NCI-H2196 treated with DMSO at 0.1 percent for 48 hours (cell line): ENCODE data around the gene MCM3AP.

Source experiments
- DNase-seq: peaks from one replicate; lab custom pipeline; 2025; ENCODE audit not compliant: unreplicated experiment; lab: John Stamatoyannopoulos, UW

MCM3AP gene

DNA sequence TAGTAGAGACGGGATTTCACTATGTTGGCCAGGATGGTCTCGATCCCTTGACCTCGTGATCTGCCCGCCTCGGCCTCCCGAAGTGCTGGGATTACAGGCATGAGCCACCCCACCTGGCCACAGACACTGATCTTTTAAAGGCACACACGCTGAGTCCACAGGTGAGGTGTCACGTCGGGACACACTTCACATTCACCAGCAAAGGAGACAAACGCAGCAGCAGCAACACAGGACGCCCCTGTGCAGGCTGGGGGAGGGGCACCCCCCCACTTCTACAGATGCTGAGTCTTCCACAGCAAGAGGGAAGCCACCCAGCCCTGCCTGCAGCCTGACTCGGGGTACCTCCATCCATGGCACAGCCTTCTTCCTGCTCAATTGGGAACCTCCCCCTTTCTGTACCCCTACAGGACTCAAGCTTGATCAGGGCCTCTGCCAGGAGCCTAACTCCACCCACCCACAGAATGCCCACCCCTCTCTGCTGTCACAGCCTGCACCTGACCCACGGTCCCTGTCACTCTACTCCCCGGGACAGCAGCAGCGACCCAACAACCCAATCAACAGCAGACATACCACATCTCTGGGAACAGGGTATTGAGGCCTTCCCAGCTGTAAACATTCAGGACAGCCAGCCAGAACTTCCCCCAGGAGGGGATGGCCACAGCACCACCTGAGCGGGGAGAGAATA lies 66.4 kb downstream of the MCM3AP start:
- no peak for DNase-seq

- DNase-seq = no peak
These were observed 67.8 kb downstream of the MCM3AP start for GRCh38 chr21:46217511-46218196.

GRCh38 chr21:46216132-46216747 lies 69.2 kb downstream of the MCM3AP start:
- DNase-seq = no peak

GRCh38 chr21:46215436-46216131 lies 69.8 kb downstream of the MCM3AP start:
- no peak for DNase-seq

- DNase-seq = no peak
These were observed 70.7 kb downstream of the MCM3AP start for GRCh38 chr21:46214478-46215340.

DNA sequence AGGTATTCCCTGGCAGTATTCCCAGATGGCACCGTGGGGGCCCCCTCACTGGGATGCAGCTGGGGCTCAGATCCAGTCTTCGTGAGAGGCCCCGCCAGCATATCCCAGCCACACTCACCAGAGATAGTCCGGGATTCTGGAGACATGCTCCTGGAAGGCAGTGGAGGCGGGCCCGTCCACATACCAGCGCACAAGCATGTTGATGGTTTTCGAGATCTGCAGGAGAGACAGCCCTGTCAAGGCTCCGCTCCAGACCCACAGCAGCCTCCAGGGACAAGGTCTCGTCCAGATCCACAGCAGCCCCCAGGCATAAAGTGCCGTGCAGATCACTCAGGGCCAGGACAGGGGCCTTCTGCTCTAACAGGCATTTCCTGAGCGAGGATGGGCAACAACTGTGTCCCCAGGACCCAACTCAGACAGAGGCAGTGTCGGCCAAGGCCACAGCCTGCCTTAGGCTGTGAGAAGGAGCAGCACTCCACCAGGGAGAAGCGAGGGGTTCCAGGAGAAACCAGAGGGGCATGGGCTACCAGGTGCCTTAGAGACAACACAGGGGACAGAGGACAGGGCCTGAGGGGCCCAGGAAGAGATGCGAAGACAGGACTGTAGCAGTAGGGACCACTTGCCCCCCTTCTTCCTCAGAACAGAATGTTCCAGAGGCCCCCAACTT lies 71.7 kb downstream of the MCM3AP start:
- no peak for DNase-seq

DNA sequence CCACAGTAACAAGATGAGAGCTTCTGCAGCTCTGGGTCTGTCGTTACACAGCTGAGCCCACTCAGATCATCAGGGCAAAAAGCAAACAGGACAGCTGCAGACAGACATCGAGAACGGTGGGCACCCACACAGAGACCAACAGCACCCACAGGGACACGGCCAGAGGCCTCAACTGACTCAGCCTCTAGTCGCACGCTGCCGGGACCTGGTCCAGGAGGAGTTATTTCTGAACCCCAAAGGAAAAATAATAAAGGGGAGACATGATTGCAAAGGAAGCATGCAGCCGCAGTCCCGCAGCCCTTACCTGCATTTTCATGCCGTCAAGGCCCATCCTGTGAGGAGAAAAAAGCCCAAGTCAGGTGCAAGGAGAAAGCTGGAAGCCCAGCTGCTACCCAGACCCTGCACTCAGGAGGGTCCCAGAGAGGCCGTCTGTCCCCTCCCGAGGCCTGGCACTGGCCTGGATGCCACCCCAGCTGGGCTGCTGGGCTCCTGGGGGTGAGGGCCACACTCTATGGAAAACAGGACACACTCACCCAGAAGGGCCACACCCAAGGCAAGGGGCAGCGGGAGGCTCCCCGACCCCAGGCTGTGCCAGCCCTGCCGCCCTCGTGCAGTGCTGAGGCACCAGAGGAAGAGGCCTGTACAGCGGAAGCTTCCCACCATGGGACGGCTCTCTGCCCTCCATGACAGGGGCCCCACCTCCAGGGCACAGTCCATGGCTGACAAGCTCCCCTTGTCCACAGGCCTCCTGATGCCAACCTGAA lies 72.5 kb downstream of the MCM3AP start:
- DNase-seq = no peak

- DNase-seq = no peak
These were observed 73.4 kb downstream of the MCM3AP start for GRCh38 chr21:46211786-46212720.

GRCh38 chr21:46211376-46211775 lies 74.0 kb downstream of the MCM3AP start:
- DNase-seq = no peak

DNA sequence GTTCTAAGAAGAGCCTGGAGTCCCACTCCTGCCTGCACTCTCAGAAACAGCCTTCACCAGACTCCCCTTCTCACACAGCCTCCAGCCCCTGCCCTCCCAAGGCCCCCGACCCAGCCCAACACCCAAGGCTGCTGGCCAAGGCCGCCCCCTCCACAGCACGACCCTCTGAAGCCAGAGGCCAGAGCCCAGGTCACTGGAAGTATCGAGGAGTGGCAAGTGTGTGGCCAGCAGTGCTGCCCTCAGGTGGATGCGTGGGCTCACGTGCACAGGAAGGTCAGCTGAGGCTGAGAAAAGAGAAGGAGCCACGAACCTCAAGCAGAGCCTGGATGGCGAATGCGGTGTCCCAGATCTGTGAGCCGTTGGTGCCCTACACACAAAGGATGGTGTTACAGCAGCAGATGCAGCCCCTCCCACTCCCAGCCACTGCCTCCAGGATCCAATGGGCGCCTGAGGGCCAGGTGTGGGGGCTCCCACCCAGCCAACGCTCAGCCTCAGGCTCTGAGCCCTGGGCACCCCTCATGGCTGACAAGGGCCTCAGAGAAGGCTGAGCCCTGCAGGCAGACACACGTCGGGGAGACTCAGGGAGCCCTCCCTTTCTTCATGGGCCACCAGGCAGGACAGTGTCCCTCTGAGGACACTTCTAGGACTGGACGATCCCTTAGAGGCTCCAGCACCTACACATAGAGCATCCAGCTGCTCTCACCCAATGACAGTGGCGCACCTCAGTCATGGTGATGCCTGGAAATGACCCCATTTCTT lies 74.9 kb downstream of the MCM3AP start:
- DNase-seq = no peak

DNA sequence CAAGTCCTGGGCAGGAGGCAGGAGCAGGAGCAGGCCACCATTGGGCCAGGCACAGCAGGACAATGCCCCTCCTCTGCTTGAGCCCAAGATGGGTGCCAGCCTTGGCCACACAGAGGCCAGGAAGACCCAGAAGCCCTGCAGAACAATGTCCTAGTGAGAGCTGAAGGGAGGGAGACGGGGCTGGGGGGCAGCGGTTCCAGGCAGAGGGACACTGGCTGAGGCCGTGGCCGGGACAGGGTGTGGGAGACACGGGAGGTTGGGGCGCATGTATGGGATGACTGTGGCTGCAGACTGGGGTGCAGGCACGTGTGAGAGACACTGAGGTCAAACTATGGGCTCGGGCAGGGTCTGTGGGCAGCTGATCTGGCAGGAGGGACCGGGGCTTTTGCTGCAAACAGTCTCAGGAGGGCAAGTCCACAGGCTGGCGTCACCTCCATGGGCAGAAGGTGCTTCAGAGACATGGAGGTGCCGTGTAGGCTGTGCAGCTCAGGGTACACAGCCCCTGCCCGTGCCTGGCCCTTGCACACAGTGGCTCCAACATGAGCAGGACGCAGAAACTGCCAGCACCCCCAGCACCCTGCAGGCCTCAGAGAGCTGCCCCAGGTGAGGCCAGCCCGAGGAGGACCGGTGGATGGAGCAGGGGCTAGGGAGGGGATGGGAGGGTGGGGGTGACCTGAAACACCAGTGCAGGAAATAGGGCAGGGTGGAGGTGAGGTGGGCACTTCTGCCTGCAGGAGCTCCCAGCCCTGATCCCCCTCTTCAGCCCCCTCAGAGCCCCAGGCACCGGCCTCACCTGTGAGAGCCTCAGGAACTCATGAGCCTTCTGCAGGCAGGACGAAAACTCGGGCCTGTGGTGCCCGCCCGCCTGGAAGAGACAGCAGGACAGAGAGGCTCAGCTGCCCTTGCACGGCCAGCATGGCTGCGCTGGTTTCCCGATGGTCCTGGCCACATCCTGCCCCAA lies 76.4 kb downstream of the MCM3AP start:
- no peak for DNase-seq

- no peak for DNase-seq
These were observed 77.4 kb downstream of the MCM3AP start for GRCh38 chr21:46207920-46208591.

DNA sequence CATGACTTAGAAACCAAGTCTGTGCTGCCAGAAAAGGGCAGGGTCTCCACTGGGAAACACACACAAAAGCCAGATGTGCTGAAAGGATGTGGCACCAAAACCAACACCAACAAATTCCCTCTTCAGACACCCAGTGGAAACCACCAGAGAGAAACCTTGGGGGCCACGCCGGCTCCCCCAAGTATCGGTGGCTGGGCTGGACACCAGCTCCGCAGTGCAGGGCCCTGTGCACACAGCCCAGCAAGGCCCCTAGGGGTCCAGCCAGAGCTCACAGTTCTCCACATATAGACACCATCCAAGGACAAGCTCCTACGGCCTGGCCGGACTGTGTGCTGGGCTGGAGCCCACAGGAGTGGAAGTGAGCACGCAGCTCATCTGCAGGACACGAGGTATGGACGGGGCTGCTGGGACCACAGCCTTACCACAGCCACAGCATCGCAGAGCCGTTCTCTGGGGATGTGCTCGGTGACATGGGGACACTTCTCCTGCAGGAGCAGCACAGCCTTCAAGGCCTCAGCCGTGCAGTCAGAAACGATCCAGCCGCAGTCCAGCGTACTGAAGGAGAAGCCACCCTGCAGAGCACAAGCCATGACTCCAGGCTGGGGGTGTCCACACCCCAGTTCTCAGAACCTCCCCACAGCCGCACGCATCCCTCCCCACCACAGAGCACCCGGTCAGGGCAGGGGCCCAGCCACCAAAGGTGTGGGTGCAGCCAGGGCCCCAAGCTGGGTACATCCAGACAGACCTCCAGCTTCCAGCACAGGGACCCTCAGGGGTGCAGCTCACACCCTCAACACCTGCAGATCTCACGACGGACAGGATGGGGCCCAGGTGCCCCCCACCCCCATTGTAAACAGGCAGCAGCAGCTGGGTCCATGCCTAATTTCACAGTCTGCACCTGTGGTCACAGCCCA lies 78.1 kb downstream of the MCM3AP start:
- DNase-seq = no peak

GRCh38 chr21:46206163-46207005 lies 79.0 kb downstream of the MCM3AP start:
- DNase-seq = no peak
